Activated CD8-positive, alpha-beta memory T cell treated with anti-CD3 and anti-CD28 coated beads for 1 hour (primary cell): ENCODE measurements around the gene CDK17.
"Not testable (repeated sequence)": the region's sequence is repeated elsewhere in the genome, so short reads cannot be mapped to it uniquely, and the experiment has no call there.

Experiments used
- DNase-seq, 2 donors: peaks; one replicate each; pipeline ENCODE4 v3.0.0-alpha.2; 2020; ENCODE audit warnings: low read depth in 1 of 2; ENCODE audit errors: extremely low read depth in 1 of 2

CDK17 gene

DNA sequence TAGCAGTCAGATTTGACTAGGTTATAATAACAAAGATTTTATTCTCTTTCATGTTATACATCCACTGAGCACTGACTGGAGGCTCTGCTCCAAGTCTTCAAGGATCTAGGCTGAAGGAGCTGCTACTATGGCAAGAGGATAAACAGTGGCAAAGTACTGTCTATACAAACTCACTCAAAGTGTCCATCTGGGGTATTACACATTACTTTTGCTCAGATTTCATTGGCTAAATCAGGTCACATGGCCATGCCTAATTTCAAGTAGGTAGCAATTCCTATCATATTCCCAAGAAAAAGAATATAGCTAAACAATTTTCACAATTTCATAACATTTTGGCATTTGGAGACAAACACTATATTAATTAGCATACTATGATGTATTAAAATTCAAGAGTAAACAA, 40.9 kb downstream of the CDK17 start:
- DNase-seq, result no peak

DNA sequence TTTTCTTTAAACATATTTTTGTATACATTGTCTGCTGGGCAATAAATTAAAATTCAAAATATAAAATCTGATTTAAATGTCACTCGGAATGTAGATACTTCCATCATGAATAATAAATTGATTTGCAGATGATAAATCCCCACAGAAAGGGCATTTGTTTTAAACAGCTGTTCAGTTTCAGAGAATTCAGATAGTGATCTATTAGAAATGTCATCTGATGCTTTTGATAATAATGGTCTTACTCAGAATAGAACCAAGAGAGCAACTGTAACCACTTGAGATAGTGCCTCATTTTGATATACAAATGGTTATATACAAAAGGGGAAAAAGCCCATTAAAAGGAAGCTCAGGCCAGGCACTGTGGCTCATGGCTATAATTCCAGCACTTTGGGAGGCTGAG, 43.4 kb downstream of the CDK17 start:
- DNase-seq, result no peak

DNA sequence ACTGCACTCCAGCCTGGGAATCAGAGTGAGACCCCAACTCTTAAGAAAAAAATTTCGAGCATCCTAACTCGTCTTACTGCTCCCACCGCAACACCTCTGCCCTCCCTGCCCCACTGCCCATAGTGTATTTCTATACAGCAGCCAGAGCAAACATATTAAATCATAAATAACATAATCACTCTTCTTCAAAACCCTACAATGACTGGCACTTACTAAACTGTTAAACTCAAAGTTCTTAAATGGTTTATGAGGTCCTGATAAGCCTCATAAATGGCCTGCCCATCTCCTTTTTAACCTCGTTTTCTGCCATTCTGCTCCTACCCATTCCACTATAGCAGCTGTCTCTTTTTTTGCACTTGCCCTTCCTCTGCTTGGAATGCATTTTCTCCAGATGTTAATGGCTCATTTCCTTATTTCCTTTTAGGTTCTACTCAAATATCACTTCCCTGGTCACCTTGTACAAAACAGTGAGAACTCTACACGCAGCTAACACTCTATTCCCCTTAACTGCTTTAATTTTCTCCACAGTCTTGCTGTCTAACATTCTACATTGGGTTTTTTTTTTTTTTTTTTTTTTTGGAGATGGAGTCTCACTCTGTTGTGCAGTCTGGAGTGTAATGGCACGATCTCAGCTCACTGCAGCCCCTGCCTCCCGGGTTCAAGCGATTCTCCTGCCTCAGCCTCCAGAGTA, 45.2 kb downstream of the CDK17 start:
- no peak for DNase-seq

DNA sequence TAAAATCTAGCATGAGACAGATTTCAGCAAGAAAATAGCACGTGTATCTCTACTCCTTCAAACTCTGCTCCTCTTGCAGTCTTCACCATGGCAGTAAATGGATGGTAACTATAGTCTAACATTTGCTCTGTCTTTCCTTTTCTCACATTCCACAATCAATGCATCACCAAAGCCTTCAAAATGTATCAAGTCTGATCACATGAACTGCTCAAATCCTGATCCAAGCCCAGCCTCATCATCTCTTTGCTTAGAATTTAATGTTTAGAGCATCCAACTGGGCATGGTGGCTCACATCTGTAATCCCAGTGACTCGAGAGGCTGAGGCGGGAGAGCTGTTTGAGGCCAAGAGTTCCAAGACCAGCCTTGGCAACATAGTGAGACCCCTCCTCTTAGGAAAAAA, 45.9 kb downstream of the CDK17 start:
- no peak for DNase-seq

DNA sequence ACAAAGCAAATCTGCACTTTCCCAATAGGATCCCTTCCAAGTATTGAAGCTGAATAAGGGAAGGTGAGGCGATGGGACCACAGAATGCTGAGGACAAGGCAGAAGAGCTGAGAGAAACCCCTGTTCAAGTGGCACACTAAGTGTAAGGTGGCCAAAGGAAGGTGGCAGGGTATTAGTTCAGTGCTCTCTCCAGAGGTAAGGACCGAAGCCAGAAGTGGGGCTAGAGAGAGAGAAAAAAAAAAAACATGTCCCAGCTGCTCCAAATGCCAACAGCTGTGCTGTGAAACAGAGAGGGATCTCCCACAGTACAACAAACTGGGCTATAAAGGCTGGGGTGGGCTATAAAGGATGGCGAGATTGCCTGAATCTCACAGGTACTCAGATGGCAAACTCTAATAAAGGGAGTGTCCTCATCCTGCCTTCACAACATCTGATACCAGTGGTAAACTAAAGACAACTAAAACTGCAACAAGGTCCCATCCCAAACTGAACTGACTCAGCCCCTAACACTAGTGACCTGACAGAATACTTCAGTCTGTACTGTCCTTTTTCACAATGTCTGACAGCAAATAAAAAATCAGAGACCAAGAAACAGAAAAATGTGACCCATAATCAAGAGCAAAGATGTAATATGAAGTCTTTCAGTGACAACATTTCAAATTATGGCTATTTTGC, 47.9 kb downstream of the CDK17 start:
- no peak for DNase-seq

DNA sequence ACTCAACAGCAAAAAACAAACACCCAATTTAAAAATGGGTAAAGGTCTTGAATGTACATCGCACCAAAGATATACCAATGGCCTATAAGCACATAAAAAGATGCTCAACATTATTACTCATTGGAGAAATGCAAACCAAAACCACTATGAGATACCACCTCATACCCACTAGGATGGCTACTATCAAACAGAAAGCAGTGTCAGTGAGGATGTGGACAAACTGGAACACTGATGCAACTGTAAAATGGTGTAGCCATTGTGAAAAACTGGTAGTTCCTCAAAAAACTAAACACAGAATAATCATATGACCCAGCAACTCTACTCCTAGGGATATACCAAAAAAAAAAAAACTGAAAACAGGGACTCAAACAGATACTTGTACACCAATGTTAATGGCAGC, 49.3 kb downstream of the CDK17 start:
- no peak for DNase-seq

DNA sequence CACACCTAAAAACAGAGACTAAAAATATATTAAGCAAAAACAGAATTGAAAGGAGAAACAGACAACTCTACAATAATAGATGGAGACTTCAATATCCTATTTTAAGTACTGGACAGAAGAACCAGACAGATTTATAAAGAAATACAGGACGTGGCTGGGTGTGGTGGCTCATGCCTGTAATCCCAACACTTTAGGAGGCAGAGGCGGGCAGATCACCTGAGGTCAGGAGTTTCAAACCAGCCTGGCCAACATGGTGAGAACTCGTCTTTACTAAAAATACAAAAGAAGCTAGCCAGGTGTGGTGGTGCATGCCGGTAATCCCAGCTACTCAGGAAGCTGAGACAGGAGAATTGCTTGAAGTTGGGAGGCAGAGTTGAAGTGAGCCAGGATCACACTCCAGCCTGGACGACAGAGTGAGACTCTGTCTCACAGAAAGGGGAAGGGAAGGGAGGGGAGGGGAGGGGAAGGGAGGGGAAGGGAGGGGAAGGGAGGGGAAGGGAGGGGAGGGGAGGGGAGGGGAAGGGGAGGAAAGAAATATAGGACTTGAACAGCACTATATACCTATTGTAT, 53.0 kb downstream of the CDK17 start:
- DNase-seq, result no peak

DNA sequence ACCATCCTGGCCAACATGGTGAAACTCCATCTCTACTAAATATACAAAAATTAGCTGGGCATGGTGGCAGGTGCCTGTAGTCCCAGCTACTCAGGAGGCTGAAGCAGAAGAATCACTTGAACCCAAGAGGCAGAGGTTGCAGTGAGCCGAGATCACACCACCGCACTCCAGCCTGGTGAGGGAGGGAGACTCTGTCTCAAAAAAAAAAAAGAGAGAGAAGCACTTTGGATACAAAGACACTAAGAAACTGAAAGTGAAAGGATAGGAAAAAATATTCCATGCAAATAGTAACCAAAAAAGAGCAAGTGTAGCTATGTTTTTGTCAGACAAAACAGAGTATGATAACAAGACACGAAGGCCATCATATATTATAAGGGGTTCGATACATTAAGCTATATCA, 53.5 kb downstream of the CDK17 start:
- DNase-seq, result not testable (repeated sequence)

DNA sequence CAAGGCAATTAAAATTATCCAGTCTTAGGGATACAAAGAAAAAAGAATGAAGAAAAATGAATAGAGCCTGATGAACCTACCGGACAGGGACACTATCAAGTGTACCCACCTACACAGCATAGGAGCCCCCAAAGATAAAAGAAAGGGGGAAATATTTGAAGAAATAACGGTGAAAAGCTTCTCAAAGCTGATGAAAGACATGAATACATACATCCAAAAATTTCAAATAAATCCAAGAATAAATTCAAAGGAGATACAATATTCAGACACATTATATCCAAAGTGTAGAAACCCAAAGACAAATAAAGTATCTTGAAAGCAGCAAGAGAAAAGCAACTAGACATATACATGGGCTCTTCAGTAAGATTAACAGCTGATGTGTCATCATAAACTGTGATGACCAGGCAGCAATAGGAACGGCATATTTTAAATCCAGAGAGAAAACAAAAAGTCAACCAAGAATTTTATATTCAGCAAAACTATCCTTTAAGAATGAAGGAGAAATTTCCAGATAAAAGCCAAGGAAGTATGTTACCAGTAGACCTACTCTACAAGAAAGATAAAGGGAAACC, 56.0 kb downstream of the CDK17 start:
- DNase-seq, result no peak

DNA sequence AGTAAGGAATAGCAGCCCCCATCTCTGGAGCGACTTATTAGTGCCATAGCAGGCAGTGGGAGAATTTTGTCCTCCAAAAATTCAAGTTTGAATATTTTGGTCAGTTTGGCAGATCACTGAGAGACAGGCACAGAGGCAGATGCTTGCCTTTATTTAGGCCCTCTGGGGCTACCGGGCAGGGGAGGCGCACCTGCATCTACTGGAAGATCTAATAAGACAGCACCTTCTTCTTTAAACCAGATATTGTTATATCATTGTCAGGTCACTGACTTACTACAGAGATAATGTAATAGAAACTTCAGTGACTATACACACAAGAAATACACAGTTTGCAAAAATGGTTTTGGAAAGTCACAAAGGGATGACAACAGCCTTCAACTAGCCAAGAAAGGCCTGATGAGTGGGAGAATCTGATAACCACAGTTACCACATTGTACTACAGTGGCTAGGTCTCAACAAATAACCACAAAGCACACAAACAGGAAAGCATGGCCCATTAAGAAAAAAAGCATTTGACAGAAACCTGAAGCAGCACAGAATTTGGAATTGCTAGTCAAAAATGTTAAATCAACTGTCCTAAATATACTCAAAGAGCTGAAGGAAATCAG, 56.8 kb downstream of the CDK17 start:
- no peak for DNase-seq

DNA sequence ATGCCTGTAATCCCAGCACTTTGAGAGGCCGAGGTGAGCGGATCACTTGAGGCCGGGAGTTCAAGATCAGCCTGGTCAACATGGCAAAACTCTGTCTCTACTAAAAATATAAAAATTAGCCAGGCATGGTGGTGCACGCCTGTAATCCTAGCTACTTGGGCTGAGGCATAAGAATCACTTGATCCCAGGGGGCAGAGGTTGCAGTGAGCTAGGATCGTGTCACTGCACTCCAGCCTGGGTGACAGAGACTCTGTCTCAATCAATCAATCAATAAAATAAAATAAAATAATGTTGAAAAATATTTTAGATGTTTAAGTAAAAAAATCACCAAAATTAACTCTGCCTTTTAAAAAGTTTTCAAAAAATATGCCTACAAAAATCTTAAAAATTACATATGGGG, 60.6 kb downstream of the CDK17 start:
- not testable (repeated sequence) for DNase-seq

DNA sequence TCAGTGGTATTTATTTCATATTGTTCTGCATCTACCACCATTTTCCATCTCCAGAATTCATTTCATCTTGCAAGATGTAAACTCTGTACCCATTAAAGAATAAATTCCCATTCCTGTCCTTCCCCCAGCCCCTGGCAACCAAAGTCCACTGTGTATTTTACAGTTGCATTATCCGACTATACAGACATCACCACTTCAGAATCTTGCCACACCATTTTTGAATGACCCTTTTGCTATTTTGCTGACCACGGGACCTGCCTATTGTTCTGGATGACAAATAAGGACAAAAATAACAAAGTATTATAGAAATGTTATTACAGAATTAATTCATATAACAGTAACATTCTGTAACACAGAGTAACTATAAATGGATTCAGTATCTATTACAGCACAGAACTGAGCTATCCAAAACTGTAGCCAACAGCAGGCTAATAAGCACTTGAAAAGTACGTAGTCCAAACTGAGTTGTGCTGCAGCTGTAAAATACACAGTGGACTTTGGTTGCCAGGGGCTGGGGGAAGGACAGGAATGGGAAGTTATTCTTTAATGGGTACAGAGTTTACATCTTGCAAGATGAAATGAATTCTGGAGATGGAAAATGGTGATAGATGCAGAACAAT, 61.3 kb downstream of the CDK17 start:
- DNase-seq, result no peak

DNA sequence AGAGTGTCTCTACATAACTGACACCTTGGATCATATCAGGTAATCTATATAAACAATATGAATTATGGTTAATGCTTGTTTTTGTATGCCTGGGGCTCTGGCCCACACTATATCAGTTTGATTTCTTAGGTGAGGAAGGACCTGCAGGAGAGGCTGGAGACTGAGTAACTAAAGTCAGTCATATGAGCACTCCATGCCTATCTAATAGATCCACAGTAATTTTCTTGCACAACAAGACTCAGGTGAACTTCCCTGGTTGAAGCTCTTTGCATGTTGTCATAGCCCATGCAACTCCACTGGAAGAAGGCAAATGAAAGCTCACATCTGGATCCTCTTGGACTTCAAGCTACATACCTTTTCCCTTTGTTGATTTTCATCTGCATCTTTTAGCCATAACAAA, 62.3 kb downstream of the CDK17 start:
- DNase-seq, result no peak

DNA sequence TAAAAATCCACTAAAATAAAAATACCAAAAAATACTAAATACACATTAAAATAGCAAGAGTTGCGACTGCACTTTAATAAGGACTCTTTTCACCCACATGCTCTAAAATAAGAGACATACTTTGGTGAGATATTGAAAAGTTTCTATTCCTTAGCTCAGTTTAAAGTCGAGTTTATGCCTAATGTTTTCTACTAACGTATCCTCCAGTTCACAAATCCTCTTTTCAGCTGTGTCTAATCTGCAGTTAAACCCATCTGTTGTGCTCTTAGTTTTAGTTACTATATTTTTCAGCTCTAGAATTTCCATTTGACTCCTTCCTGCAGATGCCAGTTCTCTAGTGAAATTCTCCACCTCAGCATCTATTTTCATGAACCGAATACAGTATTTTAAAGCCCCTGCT, 63.8 kb downstream of the CDK17 start:
- no peak for DNase-seq

DNA sequence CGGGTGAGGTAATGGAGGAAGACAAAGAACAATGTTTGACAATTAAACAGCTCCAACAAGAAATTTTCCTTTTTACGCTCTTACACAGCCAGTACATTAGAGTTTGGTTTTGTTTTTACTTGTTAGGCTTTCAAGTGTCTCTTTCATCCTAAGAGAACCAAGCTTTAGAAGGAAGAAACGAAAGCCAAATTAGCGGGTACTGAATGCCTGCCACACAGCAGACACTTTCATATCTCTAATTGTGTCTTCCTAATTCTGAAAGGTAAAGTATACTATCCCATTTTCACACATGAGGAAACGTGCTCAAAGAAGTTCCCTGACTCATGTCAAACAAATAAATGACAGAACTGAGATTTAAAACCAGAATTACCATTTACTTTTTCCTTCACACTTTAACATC, 65.0 kb downstream of the CDK17 start:
- no peak for DNase-seq

DNA sequence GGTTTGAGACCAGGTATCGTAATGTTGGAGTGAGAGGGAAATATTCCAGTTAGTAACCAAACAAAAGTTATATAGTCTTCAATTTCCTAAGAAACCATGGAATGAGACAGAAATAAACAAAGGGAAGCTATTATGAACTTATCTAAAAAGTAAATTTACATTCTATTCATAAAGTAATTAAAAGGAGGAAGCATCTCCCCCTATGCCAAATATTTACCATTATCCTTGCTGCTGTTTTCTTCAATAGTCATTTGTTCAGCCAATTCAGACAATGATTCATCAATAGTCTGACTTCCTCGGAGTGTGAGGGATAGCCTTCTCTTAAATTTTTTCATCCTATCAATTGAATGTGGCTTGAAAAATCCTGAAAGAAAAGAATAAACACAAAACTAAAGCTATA, 65.7 kb downstream of the CDK17 start:
- DNase-seq, result no peak

DNA sequence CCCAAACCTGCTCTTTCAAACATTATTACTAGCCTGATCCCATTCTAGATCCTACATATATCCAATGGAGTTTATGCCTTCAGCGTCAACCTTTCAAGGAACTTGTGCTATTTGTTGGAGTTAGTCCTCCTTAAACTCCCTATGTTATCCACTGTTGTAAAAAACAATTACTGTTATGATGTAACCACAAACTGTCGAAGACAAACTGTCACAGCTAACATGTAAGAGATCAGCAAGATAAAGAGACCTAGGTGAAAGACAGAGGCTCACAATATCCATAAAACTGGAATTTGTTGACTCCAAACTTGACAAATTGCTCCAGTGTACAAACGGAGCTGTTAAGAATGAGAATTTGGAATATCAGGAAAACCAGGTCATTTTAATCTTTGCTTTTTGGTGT, 70.7 kb downstream of the CDK17 start:
- no peak for DNase-seq

DNA sequence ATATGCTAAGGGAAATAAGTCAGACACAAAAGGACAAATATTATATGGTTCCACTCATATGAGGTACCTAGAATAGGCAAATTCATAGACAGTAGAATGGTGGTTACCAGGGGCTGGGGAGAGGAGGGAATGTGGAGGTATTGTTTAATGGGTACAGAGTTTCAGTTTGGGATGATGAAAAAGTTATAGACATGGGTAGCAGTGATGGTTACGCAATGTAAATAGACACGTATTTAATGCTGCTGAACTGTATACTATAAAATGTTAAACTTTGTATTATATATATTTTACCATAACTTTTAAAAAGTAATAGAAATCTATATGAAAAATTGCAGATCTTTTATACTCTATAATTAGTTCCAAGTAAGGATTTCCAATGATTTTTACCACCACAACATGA, 71.2 kb downstream of the CDK17 start:
- no peak for DNase-seq

DNA sequence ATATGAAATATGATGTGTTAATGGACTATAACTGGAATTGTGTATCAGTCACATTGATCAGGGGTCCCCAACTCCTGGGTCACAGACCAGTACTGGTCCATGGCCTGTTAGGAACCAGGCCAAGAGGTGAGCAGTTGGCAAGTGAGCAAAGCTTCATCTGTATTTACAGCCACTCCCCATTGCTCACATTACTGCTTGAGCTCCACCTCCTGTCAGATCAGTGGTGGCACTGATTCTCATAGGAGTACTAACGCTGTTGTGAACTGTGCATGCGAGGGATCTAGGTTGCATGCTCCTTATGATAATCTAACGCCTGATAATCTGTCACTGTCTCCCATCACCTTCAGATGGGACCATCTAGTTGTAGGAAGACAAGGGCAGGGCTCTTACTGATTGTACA, 72.3 kb downstream of the CDK17 start:
- DNase-seq, result no peak

DNA sequence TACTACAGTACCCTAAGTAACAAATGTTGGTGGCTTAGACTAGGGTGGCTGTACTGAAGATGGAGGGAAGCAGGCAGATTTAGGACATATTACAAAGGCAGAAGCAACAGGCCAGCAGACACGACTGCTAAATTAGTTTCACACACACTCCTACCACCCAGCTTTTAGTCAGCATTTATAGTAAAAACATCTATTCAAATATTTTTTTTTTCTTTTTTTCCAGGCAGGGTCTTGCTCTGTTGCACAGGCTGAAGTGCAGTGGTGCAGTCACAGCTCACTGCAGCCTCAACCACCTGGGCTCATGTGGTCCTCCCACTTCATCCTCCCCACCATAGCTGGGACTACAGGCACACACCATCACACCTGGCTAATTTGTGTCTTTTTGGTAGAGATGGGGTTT, 72.9 kb downstream of the CDK17 start:
- DNase-seq, result no peak

DNA sequence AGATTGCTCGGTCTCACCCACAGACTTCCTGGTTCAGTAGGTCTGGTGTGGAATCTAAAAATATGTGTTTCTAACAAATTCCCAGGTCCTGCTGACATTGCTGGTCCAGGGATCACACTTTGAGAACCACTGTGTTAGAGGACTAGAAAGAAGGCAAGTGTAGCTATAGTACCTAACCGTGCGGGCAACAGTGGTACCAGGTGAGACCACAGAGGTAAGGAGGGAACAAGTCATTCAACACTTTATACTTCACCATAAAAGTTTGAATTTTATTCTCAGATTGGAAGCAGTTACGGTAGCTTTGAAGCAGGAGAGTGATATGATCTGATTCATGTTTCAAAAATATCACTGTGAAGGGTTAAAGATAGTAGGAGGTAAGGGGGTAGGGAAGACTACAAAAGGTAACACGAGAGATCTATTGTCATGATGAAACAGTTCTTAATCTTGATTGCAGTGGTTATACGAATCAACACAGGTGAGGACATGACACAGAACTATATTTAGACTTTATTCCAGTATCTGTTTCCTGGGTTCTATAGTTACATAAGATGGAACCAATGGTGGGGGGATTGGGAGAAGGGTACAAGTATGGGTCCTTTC, 73.5 kb downstream of the CDK17 start:
- no peak for DNase-seq
